K562 (cell line): Measurements from ENCODE around the gene MLLT11. TPM values are rescaled to one million over a fixed set of nuclear protein-coding genes. Genes with fewer than 3 reads are reported as not detected.

Experiments
- ATAC-seq: fragments of 200-7000 bp; cut with Tn5 transposase; 3 replicates; pipeline ENCODE4 v1.9.1; 2020; ENCODE audit warnings: moderate library complexity
- BruUV-seq: library from RNA; stranded (reverse); fragments of 400-500 nt; replicated peaks from 2 replicates; lab custom pipeline; 2021; lab: Mats Ljungman, UMichigan
- CTCF ChIA-PET: fragments of 300-600 bp; formaldehyde crosslinking; extraction: SDS; loops from one replicate; lab custom pipeline; 2021; ENCODE audit warnings: low intra/inter-chr PET ratio; lab: Yijun Ruan, JAX
- POLR2A ChIA-PET: fragments of 300-600, 350-650 bp; sonication (Branson Sonifier 250); formaldehyde crosslinking; extraction: SDS; loops from one replicate; lab custom pipeline; 2021; ENCODE audit warnings: antibody characterized with exemption, inconsistent platforms; lab: Yijun Ruan, JAX
- DNase-seq, 4 experiments: peaks; one replicate each; pipeline versions ENCODE4 v3.0.0 to v3.0.0-alpha.2; 2011 to 2018; ENCODE audit warnings: low spot score in 3 of 4, mixed read lengths in 3 of 4; ENCODE audit errors: extremely low read depth in 1 of 4
- FAIRE-seq: peaks from 2 replicates; lab custom pipeline; 2011; peaks lifted over from hg19 to GRCh38; lab: Jason Lieb, UNC
- H2AFZ ChIP-seq: 2 replicates; pipeline ENCODE4 v1.6.0; 2011; ENCODE audit warnings: low read depth, low read length, control low read depth, inconsistent platforms
- H3K27ac ChIP-seq: fragments of 200-600 bp; 3 replicates; pipeline ENCODE4 v1.8.0; 2011; ENCODE audit warnings: low read depth, mild to moderate bottlenecking, control low read depth, inconsistent platforms, low read length, moderate library complexity, mixed read lengths; ENCODE audit errors: extremely low read depth
- H3K27me3 ChIP-seq, 2 experiments: fragments of 300-600 bp in 1 of 2; 2 replicates in 1 of 2; 3 replicates in 1 of 2; pipeline versions ENCODE4 v1.6.0 to v1.8.0; 2011; ENCODE audit warnings: inconsistent platforms in 2 of 2, low read length in 2 of 2, mild to moderate bottlenecking in 1 of 2, mixed read lengths in 1 of 2, moderate library complexity in 1 of 2; ENCODE audit not compliant: control insufficient read depth in 2 of 2, insufficient read depth in 2 of 2
- H3K36me3 ChIP-seq: fragments of 300-600 bp; 3 replicates; pipeline ENCODE4 v1.8.0; 2011; ENCODE audit warnings: mild to moderate bottlenecking, low read length, inconsistent platforms; ENCODE audit not compliant: control insufficient read depth, insufficient read depth
- H3K4me1 ChIP-seq, 2 experiments: fragments of 200-600 bp in 1 of 2; replicated peaks in 1 of 2; 2 replicates in 1 of 2; 3 replicates in 1 of 2; pipeline versions ENCODE4 v1.5.1 to v1.8.0; 2011; ENCODE audit warnings: inconsistent platforms in 2 of 2, low read length in 2 of 2, mild to moderate bottlenecking in 1 of 2, mixed read lengths in 1 of 2, moderate library complexity in 1 of 2; ENCODE audit not compliant: control insufficient read depth in 2 of 2, insufficient read depth in 2 of 2
- H3K4me2 ChIP-seq: 2 replicates; pipeline ENCODE4 v1.6.1; 2011; ENCODE audit warnings: low read length, control low read depth, inconsistent platforms, mixed read lengths; ENCODE audit not compliant: insufficient read depth
- H3K4me3 ChIP-seq: fragments of 200-600 bp; sonication (generic), shearing (Covaris generic); 2 replicates; pipeline ENCODE4 v1.5.1; 2016; ENCODE audit warnings: control low read depth, inconsistent platforms
- H3K79me2 ChIP-seq: fragments of 200-600 bp; 3 replicates; pipeline ENCODE4 v1.8.0; 2011; ENCODE audit warnings: low read length, inconsistent platforms; ENCODE audit not compliant: control insufficient read depth, insufficient read depth
- H3K9ac ChIP-seq, 2 experiments: 2 replicates each; pipeline versions ENCODE4 v1.6.0 to v1.6.1; 2011; ENCODE audit warnings: low read depth in 2 of 2, low read length in 2 of 2, control low read depth in 1 of 2, inconsistent platforms in 1 of 2, mild to moderate bottlenecking in 1 of 2, mixed read lengths in 1 of 2; ENCODE audit not compliant: insufficient read depth in 1 of 2
- H3K9me1 ChIP-seq: one replicate; pipeline ENCODE4 v1.6.0; 2011; ENCODE audit warnings: inconsistent platforms, mild to moderate bottlenecking, low read length, moderate library complexity; ENCODE audit not compliant: control insufficient read depth, insufficient read depth
- H3K9me3 ChIP-seq: replicated peaks from 2 replicates; pipeline ENCODE4 v1.5.1; 2011; ENCODE audit warnings: low read depth, low read length, inconsistent platforms; ENCODE audit not compliant: control insufficient read depth, insufficient read depth
- H4K20me1 ChIP-seq: replicated peaks from 2 replicates; pipeline ENCODE4 v1.6.1; 2011; ENCODE audit warnings: low read length, inconsistent platforms, mixed read lengths; ENCODE audit not compliant: control insufficient read depth, insufficient read depth
- CHD1 ChIP-seq: fragments of 200-600 bp; sonication (generic); IDR thresholded peaks from one replicate; pipeline ENCODE4 v1.6.1; 2012; ENCODE audit warnings: mild to moderate bottlenecking, moderate library complexity, low read length, inconsistent platforms
- ELF1 ChIP-seq: fragments of 200-800 bp; sonication (Bioruptor generic); IDR thresholded peaks from 2 replicates; pipeline ENCODE4 v1.6.1; 2016; ENCODE audit warnings: missing genetic modification characterization, missing compliant biosample characterization
- GABPB1 ChIP-seq: sonication (generic); formaldehyde crosslinking; IDR thresholded peaks from 2 replicates; pipeline ENCODE4 v1.8.0; 2022; ENCODE audit warnings: mild to moderate bottlenecking, missing genetic modification reagents
- KDM4B ChIP-seq, 2 experiments: fragments of 450-650 bp in 1 of 2; sonication (generic) in 1 of 2; IDR thresholded peaks; 2 replicates each; pipeline ENCODE4 v1.6.1; 2016 to 2017; ENCODE audit warnings: borderline replicate concordance in 2 of 2, antibody characterized with exemption in 1 of 2, low read depth in 1 of 2, mild to moderate bottlenecking in 1 of 2
- RBFOX2 ChIP-seq: fragments of 200-400 bp; formaldehyde crosslinking; IDR thresholded peaks from 2 replicates; pipeline ENCODE4 v1.6.1; 2017; ENCODE audit warnings: low read depth, mild to moderate bottlenecking, low read length, moderate library complexity
- THRA ChIP-seq: fragments of 450-650 bp; IDR thresholded peaks from 2 replicates; pipeline ENCODE4 v1.6.1; 2017; ENCODE audit warnings: mild to moderate bottlenecking, moderate library complexity
- ZNF274 ChIP-seq: IDR thresholded peaks from 2 replicates; pipeline ENCODE4 v1.6.1; 2011; ENCODE audit warnings: low read depth, mild to moderate bottlenecking, low read length, moderate library complexity, borderline replicate concordance
- ZNF609 ChIP-seq: sonication (generic); formaldehyde crosslinking; IDR thresholded peaks from 2 replicates; pipeline ENCODE4 v1.8.1; 2023; ENCODE audit warnings: missing genetic modification reagents, mild to moderate bottlenecking, borderline replicate concordance
- WGBS: fragments of 100-300 bp; shearing (Covaris generic); methylation state at CpG from one replicate; pipeline ENCODE4 v1.1.6; 2016; ENCODE audit warnings: low coverage, mixed read lengths; ENCODE audit not compliant: insufficient coverage; ENCODE audit errors: missing lambda C conversion rate; 5-methylcytosine and 5-hydroxymethylcytosine counted together
- in situ Hi-C: fragments of 300-500 bp; cut with MboI; formaldehyde crosslinking; loops from 4 replicates; pipeline ENCODE4 v1.15.0; 2018; ENCODE audit warnings: inconsistent platforms, mixed read lengths
- intact Hi-C: fragments of 100-400 bp; cut with micrococcal nuclease; formaldehyde crosslinking; loops from 2 replicates; pipeline ENCODE4 v1.14.2; 2022
- polyA plus RNA-seq, 8 experiments: library from polyadenylated mRNA; depleted of rRNA in 4 of 8; stranded (reverse) in 5 of 8; unstranded in 3 of 8; fragments of >200 nt; fragmentation: Nextera tagmentation in 2 of 8; fragmentation: Illumina TruSeq in 1 of 8; extraction: Ambion mirVana in 2 of 8; extraction: Trizol in 1 of 8; gene quantifications; 2 replicates each; pipeline versions ENCODE4 v1.2.1 to v1.2.3, GENCODE V29; 2011 to 2014; ENCODE audit warnings: inconsistent platforms in 1 of 8, missing spikeins in 1 of 8
- total RNA-seq, 7 experiments: library from RNA; depleted of rRNA in 6 of 7; stranded (reverse); fragments of >200 nt in 6 of 7; fragmentation: Illumina TruSeq in 2 of 7; extraction: Trizol in 2 of 7; gene quantifications; 2 replicates each; pipeline versions ENCODE4 v1.2.1 to v1.2.3, GENCODE V29; 2011 to 2021; ENCODE audit warnings: low replicate concordance in 1 of 7

Gene MLLT11
- total and polyA plus RNA-seq, 9 of the 15 experiments (the other 6 are each of a cell fraction or from before 2014, with no cell fraction given): 12.1 to 91.0 (median 22.0) TPM

- CTCF ChIA-PET: interaction anchor here (0.9 kb wide), 1 partner anchor 12 kb away, joined by 4 read pairs; the partner anchor contains the start of gene GABPB2
- in situ Hi-C loops: no loop called here
- intact Hi-C loops: loop anchor here (5.0 kb wide), 2 partner anchors 36 to 51 kb away; partner anchors contain the start of genes MINDY1 and PRUNE1
- FAIRE-seq (no peak), DNase-seq (no peak)
- TF ChIP-seq ZNF609 (CRISPR knock-in tag) (0 out of 2 replicates have a peak, but pooled peaks have one; percentile 14), THRA (no peak), ELF1 (tag) (0 out of 2 replicates have a peak, but pooled peaks have one; percentile 1), CHD1 (peak; percentile 21), ZNF274 (0 out of 2 replicates have a peak, but pooled peaks have one; percentile 20), KDM4B (IDR thresholded peaks at IDR 0.05; ENCODE audit: borderline replicate concordance in 2 of 2, low read depth in 1 of 2) (no peak), RBFOX2 (peak; percentile 38; the same call in 1 of the 2 replicates), GABPB1 (CRISPR knock-in tag) (peak; percentile 0; the same call in 1 of the 2 replicates)
- TF ChIP-seq, all 486 proteins: peak for 6
- Histone ChIP-seq H3K4me2 (peak overlapping the region; percentile 96), H3K9ac (peak overlapping the region; percentile 92 to 97), H3K4me3 (peak overlapping the region; percentile 95), H4K20me1 (0 out of 2 replicates have a peak, but pooled peaks cover 3% of the 10 kb centered on the region), H3K9me3 (no peaks in the 10 kb centered on the region), H3K27ac (peak overlapping the region; percentile 91), H2AFZ (no peak overlapping the region), H3K9me1 (peaks cover 2% of the 10 kb centered on the region), H3K27me3 (no peaks in the 10 kb centered on the region), H3K36me3 (peaks cover 54% of the 10 kb centered on the region), H3K4me1 (peaks cover 43 to 47% of the 10 kb centered on the region in 2 experiments), H3K79me2 (peaks cover 95% of the 10 kb centered on the region)
- no peak for ATAC-seq
- WGBS: 1% methylated on average over 10 of the region's 10 CpGs
- TSS peak; percentile 53 for BruUV-seq
- POLR2A ChIA-PET: interaction anchor here (0.6 to 4.4 kb wide), 9 partner anchors 9 to 522 kb away, joined by 3 to 19 read pairs (median 4); partner anchors contain the start of gene C1orf56
Observed at GRCh38 chr1:151058692-151059091, 1.5 kb upstream of the MLLT11 start.
